Loucy (cell line): ENCODE results near the gene HOXD10.

ENCODE experiments used
- H2AFZ ChIP-seq: fragments of 200-600 bp; sonication (generic); 2 replicates; pipeline ENCODE4 v1.6.0; 2016; ENCODE audit warnings: antibody characterized with exemption, mild to moderate bottlenecking, low read length, moderate library complexity
- H3F3A ChIP-seq: fragments of 200-600 bp; 2 replicates; pipeline ENCODE4 v1.6.0; 2016; ENCODE audit warnings: antibody characterized with exemption, low read depth, mild to moderate bottlenecking
- H3K27me3 ChIP-seq: fragments of 200-600 bp; sonication (generic); 2 replicates; pipeline ENCODE4 v1.6.1; 2014; ENCODE audit warnings: low read length, mild to moderate bottlenecking; ENCODE audit not compliant: insufficient read depth, poor library complexity, severe bottlenecking
- H3K36me3 ChIP-seq: fragments of 200-600 bp; sonication (generic); 2 replicates; pipeline ENCODE4 v1.6.1; 2016; ENCODE audit warnings: low read length; ENCODE audit not compliant: insufficient read depth
- H3K4me1 ChIP-seq: fragments of 200-600 bp; sonication (generic); 2 replicates; pipeline ENCODE4 v1.5.1; 2014; ENCODE audit warnings: low read length, mild to moderate bottlenecking; ENCODE audit not compliant: insufficient read depth, poor library complexity, severe bottlenecking
- H3K4me2 ChIP-seq: fragments of 200-600 bp; sonication (generic); 2 replicates; pipeline ENCODE4 v1.6.0; 2014; ENCODE audit warnings: antibody characterized with exemption, low read length, low read depth, mild to moderate bottlenecking; ENCODE audit not compliant: poor library complexity, severe bottlenecking
- H3K4me3 ChIP-seq: fragments of 200-600 bp; sonication (generic); 2 replicates; pipeline ENCODE4 v1.5.1; 2014; ENCODE audit warnings: low read length, mild to moderate bottlenecking, mixed read lengths; ENCODE audit not compliant: poor library complexity, severe bottlenecking
- H3K79me2 ChIP-seq: fragments of 200-600 bp; sonication (generic); 2 replicates; pipeline ENCODE4 v1.6.1; 2014; ENCODE audit warnings: low read length; ENCODE audit not compliant: insufficient read depth
- H3K9ac ChIP-seq: fragments of 200-600 bp; sonication (generic); 2 replicates; pipeline ENCODE4 v1.6.0; 2014; ENCODE audit warnings: mild to moderate bottlenecking, low read depth, low read length, moderate library complexity; ENCODE audit not compliant: poor library complexity, severe bottlenecking
- H3K9me2 ChIP-seq: fragments of 200-600 bp; sonication (generic); replicated peaks from 2 replicates; pipeline ENCODE4 v1.6.1; 2016; ENCODE audit warnings: low read depth, low read length, mixed read lengths
- H3K9me3 ChIP-seq: fragments of 200-600 bp; sonication (generic); 2 replicates; pipeline ENCODE4 v1.6.1; 2014; ENCODE audit warnings: mild to moderate bottlenecking, antibody characterized with exemption, low read length, low read depth; ENCODE audit not compliant: insufficient read depth
- H4K20me1 ChIP-seq: fragments of 200-600 bp; sonication (generic); 2 replicates; pipeline ENCODE4 v1.6.0; 2014; ENCODE audit warnings: antibody characterized with exemption, low read length, mild to moderate bottlenecking; ENCODE audit not compliant: insufficient read depth, poor library complexity, severe bottlenecking
- EZH2phosphoT487 ChIP-seq: fragments of 200-600 bp; IDR thresholded peaks from 2 replicates; pipeline ENCODE4 v1.6.1; 2018; ENCODE audit warnings: antibody characterized with exemption, mild to moderate bottlenecking, moderate library complexity, borderline replicate concordance
- TF ChIP-seq, protein P1 (sequence below): fragments of 200-600 bp; sonication (generic); conservative IDR thresholded peaks from 2 replicates; pipeline ENCODE4 v1.5.1; 2014; ENCODE audit warnings: mild to moderate bottlenecking, antibody characterized with exemption, low read length

HOXD10 gene

DNA sequence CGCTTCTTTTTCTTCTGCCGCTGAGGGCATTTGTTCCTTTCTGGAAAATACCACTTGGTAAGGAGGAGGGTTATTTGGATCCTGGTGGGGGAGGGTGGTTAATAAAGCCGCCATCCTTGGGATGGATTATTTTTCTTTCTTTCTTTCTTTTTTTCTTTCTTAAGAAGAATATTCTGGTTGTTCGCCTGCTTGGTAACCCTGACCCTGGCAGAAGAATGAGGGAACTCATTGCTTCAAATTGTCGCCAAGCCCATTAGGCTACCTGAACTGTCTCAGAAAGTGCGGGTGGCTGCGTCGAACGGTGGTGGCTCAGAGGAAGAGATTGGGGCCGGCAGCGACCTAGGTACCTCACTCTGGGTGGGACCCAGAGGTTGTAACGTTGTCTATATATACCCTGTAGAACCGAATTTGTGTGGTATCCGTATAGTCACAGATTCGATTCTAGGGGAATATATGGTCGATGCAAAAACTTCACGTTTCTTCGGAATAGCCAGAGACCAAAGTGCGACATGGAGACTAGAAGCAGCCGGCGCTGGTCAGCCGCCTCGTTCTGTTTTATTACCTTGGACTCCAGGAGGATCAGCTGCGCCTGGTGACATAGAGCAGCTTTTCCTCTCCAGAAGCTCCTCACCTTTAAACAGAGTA is 33.5 kb downstream of the HOXD10 start:
- Histone ChIP-seq H3K36me3 (no peaks in the 10 kb centered on the region), H2AFZ (no peak overlapping the region), H3F3A (no peaks in the 10 kb centered on the region), H3K79me2 (no peaks in the 10 kb centered on the region), H3K27me3 (no peaks in the 10 kb centered on the region), H4K20me1 (no peaks in the 10 kb centered on the region), H3K4me1 (no peaks in the 10 kb centered on the region), H3K9me2 (no peaks in the 10 kb centered on the region), H3K4me3 (no peak overlapping the region), H3K9ac (no peak overlapping the region), H3K9me3 (no peaks in the 10 kb centered on the region), H3K4me2 (no peak overlapping the region)
- no peak for TF ChIP-seq EZH2phosphoT487
- TF ChIP-seq, protein P1, sequence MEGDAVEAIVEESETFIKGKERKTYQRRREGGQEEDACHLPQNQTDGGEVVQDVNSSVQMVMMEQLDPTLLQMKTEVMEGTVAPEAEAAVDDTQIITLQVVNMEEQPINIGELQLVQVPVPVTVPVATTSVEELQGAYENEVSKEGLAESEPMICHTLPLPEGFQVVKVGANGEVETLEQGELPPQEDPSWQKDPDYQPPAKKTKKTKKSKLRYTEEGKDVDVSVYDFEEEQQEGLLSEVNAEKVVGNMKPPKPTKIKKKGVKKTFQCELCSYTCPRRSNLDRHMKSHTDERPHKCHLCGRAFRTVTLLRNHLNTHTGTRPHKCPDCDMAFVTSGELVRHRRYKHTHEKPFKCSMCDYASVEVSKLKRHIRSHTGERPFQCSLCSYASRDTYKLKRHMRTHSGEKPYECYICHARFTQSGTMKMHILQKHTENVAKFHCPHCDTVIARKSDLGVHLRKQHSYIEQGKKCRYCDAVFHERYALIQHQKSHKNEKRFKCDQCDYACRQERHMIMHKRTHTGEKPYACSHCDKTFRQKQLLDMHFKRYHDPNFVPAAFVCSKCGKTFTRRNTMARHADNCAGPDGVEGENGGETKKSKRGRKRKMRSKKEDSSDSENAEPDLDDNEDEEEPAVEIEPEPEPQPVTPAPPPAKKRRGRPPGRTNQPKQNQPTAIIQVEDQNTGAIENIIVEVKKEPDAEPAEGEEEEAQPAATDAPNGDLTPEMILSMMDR, result no peak

DNA sequence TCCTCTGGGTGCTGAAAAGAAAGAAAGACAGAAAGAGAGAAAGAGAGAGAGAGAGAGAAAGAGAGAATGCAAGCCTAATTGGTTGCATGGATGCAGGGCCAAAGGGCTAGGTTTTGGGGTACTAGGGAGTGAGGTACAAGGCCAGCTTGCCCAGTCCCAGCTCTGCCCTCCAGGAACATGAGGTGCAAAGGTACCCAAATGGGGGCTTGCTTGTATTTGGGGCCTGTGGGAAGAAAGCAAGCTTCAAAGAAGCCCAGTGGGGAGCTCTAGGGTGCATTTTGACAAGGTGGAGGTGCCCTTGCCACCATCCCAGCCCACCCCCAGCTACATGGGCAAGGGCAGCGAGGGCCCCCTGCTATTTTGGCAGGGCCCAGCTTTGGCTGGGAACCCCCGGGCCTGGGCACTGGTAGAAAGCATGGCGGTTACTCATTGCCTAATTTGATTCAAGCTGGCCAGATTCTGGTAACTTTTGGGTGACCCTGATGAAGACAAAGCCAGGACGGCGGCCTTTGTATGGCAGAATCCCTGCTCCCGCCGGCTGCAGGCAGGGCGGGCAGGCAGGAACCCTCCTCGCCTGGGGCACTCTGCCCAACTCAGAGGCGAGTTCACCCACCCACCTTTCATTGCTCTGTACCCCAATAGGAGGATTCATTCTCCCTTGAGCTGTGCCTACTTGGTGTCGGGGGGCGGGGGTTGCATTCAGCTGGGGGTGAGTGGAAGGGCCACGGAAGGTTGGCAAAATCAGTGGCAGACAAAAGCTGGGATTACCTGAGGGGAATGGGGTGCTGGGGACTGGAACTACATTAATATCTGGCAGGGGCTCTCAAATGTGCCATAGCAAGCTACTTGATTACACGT is 34.2 kb downstream of the HOXD10 start:
- Histone ChIP-seq H2AFZ (no peak overlapping the region), H3K79me2 (no peaks in the 10 kb centered on the region), H3K9ac (no peak overlapping the region), H3K27me3 (no peaks in the 10 kb centered on the region), H4K20me1 (no peaks in the 10 kb centered on the region), H3K4me1 (no peaks in the 10 kb centered on the region), H3K4me2 (no peak overlapping the region), H3K36me3 (no peaks in the 10 kb centered on the region), H3K9me3 (no peaks in the 10 kb centered on the region), H3K9me2 (no peaks in the 10 kb centered on the region), H3K4me3 (no peak overlapping the region), H3F3A (no peaks in the 10 kb centered on the region)
- TF ChIP-seq, protein P1, result no peak
- no peak for TF ChIP-seq EZH2phosphoT487

DNA sequence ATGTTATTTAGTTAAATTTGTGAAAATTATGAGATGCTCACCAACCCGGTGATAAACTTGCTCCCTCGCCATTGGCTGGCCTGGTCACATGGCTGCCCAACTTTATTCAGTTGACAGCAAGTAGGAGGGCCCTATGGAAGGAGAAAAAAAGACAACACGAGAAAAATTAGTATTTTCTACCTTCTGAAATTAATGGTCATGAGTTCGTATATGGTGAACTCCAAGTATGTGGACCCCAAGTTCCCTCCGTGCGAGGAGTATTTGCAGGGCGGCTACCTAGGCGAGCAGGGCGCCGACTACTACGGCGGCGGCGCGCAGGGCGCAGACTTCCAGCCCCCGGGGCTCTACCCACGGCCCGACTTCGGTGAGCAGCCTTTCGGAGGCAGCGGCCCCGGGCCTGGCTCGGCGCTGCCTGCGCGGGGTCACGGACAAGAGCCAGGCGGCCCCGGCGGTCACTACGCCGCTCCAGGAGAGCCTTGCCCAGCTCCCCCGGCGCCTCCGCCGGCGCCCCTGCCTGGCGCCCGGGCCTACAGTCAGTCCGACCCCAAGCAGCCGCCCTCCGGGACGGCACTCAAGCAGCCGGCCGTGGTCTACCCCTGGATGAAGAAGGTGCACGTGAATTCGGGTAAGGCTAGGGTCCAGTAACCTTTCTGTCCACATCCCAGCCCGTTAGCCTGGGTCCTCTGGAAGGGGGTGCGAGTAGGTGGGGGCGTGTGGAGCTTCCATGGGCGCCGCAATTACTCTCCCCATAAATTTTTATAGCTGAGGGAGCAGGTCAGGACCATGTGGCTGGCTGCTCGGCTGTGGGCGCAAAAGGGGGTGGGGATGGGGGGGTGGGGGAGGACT is 35.1 kb downstream of the HOXD10 start, which contains the start of gene HOXD4:
HOXD4 (plus strand) TSS at position 109 of the 846 bp plus-strand sequence; CDS start at position 193, 84 bp downstream.
- Histone ChIP-seq H3K4me2 (no peak within 1 kb of the TSS), H4K20me1 (no peaks in the 10 kb centered on the region), H3K9ac (no peak within 1 kb of the TSS), H3K36me3 (no peaks in the 10 kb centered on the region), H3F3A (no peaks in the 10 kb centered on the region), H3K9me2 (no peaks in the 10 kb centered on the region), H3K9me3 (no peaks in the 10 kb centered on the region), H3K79me2 (no peaks in the 10 kb centered on the region), H3K27me3 (no peaks in the 10 kb centered on the region), H2AFZ (no peak within 1 kb of the TSS), H3K4me3 (no peak within 1 kb of the TSS), H3K4me1 (no peaks in the 10 kb centered on the region)
- no peak for TF ChIP-seq EZH2phosphoT487
- TF ChIP-seq, protein P1, result no peak
